Glutamatergic neuron (in vitro differentiated cells): ENCODE results near the gene PADI2. TPM values are rescaled to one million over a fixed set of nuclear protein-coding genes. Genes with fewer than 3 reads are reported as not detected.
A peak's percentile ranks its signal among the peaks of the same experiment; 100 is the strongest.

Source experiments
- DNase-seq: peaks from one replicate; pipeline ENCODE4 v3.0.0; 2022
- H3K27ac Mint-ChIP-seq: one replicate; pipeline ENCODE4 v1.8.0; 2020; ENCODE audit warnings: mild to moderate bottlenecking, mixed read lengths, inconsistent platforms; ENCODE audit not compliant: unreplicated experiment
- H3K27me3 Mint-ChIP-seq: one replicate; pipeline ENCODE4 v1.8.0; 2020; ENCODE audit warnings: mild to moderate bottlenecking, moderate library complexity, mixed read lengths, inconsistent platforms; ENCODE audit not compliant: unreplicated experiment
- H3K36me3 Mint-ChIP-seq: one replicate; pipeline ENCODE4 v1.8.0; 2020; ENCODE audit warnings: mild to moderate bottlenecking, mixed read lengths, inconsistent platforms; ENCODE audit not compliant: unreplicated experiment
- H3K4me1 Mint-ChIP-seq: one replicate; pipeline ENCODE4 v1.8.0; 2020; ENCODE audit warnings: mild to moderate bottlenecking, low read depth, mixed read lengths, inconsistent platforms; ENCODE audit not compliant: unreplicated experiment
- H3K4me3 Mint-ChIP-seq: one replicate; pipeline ENCODE4 v1.8.0; 2020; ENCODE audit warnings: mild to moderate bottlenecking, mixed read lengths, inconsistent platforms; ENCODE audit not compliant: unreplicated experiment
- H3K9me3 Mint-ChIP-seq: one replicate; pipeline ENCODE4 v1.8.0; 2020; ENCODE audit warnings: mild to moderate bottlenecking, moderate library complexity, mixed read lengths, inconsistent platforms; ENCODE audit not compliant: unreplicated experiment
- total RNA-seq: library from RNA; stranded (reverse); fragmentation: NEBNext Ultra II Directional; extraction: Animal tissue kit (Norgen Biotek cat#: 25700); gene quantifications from one replicate; pipeline ENCODE4 v1.2.1, GENCODE V29; 2021; ENCODE audit not compliant: unreplicated experiment
- TF ChIP-seq, protein P1 (sequence below): fragments of 200-600 bp; sonication (generic); IDR thresholded peaks from one replicate; pipeline ENCODE4 v1.5.0; 2021; ENCODE audit not compliant: partially characterized antibody, unreplicated experiment

PADI2 gene
- total RNA-seq, 1 donor from 2014 or later, result 0.74 TPM

DNA sequence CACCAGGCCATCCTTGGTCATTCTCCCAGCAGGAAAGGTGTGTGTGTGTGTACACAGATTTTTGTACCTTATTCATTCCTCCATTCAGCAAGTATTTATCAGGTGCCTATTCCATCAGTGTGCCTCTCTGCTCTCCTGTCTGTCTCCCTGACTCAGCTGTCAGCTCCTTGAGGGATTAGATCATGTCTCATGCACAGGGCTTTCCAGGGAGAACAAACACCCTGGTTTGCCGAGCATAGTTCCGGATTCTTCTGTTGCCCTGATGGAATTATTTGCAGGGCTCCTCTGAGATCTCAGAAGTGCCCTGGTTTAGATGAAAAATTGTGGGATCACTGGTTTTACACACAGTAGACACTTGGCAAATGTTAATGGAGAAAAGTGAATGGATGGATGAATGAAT lies 57.4 kb downstream of the PADI2 start:
- DNase-seq, result no peak
- no peaks in the 10 kb centered on the region for H3K9me3 Mint-ChIP-seq
- H3K27me3 Mint-ChIP-seq, result peaks cover 4% of the 10 kb centered on the region
- peaks cover 8% of the 10 kb centered on the region for H3K4me1 Mint-ChIP-seq
- no peak overlapping the region for H3K27ac Mint-ChIP-seq
- TF ChIP-seq, protein P1, sequence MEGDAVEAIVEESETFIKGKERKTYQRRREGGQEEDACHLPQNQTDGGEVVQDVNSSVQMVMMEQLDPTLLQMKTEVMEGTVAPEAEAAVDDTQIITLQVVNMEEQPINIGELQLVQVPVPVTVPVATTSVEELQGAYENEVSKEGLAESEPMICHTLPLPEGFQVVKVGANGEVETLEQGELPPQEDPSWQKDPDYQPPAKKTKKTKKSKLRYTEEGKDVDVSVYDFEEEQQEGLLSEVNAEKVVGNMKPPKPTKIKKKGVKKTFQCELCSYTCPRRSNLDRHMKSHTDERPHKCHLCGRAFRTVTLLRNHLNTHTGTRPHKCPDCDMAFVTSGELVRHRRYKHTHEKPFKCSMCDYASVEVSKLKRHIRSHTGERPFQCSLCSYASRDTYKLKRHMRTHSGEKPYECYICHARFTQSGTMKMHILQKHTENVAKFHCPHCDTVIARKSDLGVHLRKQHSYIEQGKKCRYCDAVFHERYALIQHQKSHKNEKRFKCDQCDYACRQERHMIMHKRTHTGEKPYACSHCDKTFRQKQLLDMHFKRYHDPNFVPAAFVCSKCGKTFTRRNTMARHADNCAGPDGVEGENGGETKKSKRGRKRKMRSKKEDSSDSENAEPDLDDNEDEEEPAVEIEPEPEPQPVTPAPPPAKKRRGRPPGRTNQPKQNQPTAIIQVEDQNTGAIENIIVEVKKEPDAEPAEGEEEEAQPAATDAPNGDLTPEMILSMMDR, result no peak
- no peaks in the 10 kb centered on the region for H3K36me3 Mint-ChIP-seq
- no peak overlapping the region for H3K4me3 Mint-ChIP-seq

DNA sequence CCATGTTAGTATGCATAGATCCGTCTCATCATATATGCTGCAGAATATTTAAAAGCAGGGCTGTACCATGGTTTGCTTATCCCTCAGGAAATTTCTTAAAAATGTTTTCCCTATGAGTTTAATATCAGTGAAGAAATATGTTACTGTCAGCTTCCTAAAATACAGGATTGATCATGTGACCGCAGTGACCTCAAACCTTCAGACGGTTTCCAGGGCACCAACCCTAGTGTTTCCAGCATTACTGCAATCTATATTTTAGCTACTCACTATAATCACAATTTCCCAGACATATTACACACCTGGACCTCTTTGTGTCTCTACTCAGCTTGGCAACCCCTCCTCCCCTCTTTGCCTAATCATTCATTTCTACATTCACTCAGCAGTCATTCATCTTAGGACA lies 57.8 kb downstream of the PADI2 start:
- peaks cover 4% of the 10 kb centered on the region for H3K27me3 Mint-ChIP-seq
- no peak for DNase-seq
- H3K36me3 Mint-ChIP-seq, result no peaks in the 10 kb centered on the region
- TF ChIP-seq, protein P1, result no peak
- H3K4me1 Mint-ChIP-seq, result peaks cover 8% of the 10 kb centered on the region
- no peak overlapping the region for H3K27ac Mint-ChIP-seq
- H3K4me3 Mint-ChIP-seq, result no peak overlapping the region
- H3K9me3 Mint-ChIP-seq, result no peaks in the 10 kb centered on the region

DNA sequence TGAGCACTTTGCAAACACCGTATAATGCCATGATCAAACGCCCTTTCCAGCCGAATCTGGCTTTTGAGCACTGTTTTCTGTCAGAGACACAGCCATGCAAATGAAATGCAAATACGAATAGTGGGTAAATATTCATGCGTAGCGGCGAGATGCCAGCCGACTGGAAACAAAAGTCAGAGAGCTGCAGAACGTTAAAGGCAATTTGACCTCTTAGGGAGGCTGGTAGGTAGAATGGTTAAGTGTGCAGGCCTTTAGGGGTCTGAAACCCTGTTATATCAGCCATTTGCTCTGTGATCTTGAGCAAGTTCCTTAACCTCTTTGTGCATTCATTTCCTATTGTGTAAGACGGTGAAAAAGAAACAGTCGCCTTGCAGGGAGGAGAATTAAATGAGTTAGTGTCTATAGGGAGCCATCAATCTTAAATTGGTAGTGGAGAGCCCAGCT lies 58.9 kb downstream of the PADI2 start:
- Mint-ChIP-seq H3K9me3 (no peaks in the 10 kb centered on the region), H3K4me1 (peaks cover 8% of the 10 kb centered on the region), H3K27ac (peak overlapping the region; percentile 54), H3K27me3 (peaks cover 4% of the 10 kb centered on the region), H3K4me3 (no peak overlapping the region), H3K36me3 (no peaks in the 10 kb centered on the region)
- TF ChIP-seq, protein P1, result no peak
- DNase-seq, result no peak

DNA sequence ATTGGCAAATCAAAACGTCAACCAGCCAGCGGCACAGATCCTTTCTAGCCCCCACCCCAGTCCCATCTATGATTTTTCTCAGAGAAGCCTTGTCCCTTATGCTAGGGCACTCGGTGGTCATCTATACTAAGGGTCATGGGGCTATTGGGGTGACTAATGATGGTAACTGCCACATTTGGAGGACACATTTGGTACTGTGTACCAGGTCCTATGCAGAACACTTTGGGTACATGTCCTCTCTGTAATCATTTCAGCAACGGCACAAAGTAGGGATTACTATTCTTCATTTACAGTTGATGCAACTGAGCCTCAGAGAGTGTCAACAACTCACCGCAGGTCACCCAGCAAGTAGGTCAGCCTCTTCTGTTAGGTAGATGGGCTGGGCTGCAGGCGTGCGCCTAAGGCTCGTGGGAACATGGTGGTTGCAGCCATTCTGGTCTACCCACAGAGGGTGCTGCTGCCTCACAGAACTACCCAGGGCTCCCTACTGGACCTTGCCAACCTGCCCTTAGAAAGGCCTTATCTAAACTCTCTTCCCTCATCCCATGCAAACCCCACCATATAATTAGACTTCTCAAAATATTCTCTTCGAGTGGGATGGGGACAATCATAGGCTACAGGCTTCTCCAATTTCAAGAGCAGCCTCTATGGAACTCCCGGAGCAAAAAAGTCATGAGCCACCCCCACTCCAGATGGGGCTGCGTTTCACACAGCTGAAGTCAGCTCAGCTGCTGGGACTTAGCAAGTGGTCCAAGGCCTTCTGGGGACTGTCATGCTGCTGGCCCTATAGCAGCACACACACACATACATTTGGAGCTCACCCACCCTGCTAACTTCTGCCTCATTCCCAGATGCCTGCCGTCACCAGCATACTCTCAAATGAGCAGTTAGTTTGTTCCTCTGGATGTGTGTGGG lies 59.6 kb downstream of the PADI2 start:
- no peak overlapping the region for H3K4me3 Mint-ChIP-seq
- H3K36me3 Mint-ChIP-seq, result no peaks in the 10 kb centered on the region
- peaks cover 4% of the 10 kb centered on the region for H3K27me3 Mint-ChIP-seq
- no peaks in the 10 kb centered on the region for H3K9me3 Mint-ChIP-seq
- peak overlapping the region; percentile 54 for H3K27ac Mint-ChIP-seq
- TF ChIP-seq, protein P1, result peak; percentile 41
- peak; percentile 74 for DNase-seq
- H3K4me1 Mint-ChIP-seq, result peaks cover 8% of the 10 kb centered on the region

DNA sequence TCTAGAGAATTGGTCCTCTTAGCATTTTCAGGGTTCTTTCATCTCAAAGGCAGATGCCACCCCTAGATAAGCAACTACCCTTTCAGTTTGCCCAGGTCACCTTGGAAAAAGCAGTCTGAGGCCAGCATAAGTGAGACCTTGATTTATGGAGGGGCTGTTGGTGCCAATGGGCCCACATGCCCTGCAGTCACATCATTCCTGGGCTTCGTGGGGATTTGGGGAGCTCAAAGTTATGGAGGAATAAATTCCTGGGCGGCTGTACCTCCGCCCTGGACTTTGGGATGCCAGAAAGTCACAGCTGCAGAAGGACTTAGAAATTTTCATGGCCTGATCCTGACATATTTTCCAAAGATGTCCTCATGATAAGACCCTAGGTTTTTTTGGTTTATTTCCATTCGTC lies 62.7 kb downstream of the PADI2 start:
- H3K27ac Mint-ChIP-seq, result no peak overlapping the region
- H3K4me3 Mint-ChIP-seq, result no peak overlapping the region
- H3K4me1 Mint-ChIP-seq, result peaks cover 8% of the 10 kb centered on the region
- peaks cover 4% of the 10 kb centered on the region for H3K27me3 Mint-ChIP-seq
- H3K36me3 Mint-ChIP-seq, result no peaks in the 10 kb centered on the region
- no peaks in the 10 kb centered on the region for H3K9me3 Mint-ChIP-seq
- no peak for DNase-seq
- TF ChIP-seq, protein P1, result no peak
